GM21528 (cell line): ENCODE results near the gene AFAP1L1.
A peak's percentile ranks its signal among the peaks of the same experiment; 100 is the strongest.

Source experiments
- ATAC-seq: cut with Tn5 transposase; IDR thresholded peaks from one replicate; pipeline ENCODE4 v1.9.1; 2021; ENCODE audit warnings: mild to moderate bottlenecking, moderate library complexity; ENCODE audit not compliant: unreplicated experiment, low FRiP score

Gene AFAP1L1

DNA sequence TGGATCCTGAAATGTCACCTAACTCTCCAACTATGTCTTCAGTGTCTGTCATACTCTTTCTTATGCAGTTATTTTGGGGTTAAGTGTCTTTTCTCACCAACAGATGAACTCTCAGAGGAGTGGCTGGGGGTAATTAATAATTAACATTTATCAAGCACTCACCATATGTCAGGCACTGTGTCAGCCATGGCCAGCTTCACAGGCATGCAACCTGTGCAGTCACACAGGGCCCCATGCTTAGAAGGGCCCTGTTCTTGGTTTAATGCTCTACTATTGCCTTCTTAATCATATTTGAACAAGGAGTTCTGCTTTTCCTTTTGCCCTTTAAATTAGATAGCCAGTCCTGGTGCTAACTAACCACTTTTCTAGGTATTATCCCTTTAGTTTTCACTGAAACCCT, 70.2 kb downstream of the AFAP1L1 start:
- ATAC-seq, result no peak

DNA sequence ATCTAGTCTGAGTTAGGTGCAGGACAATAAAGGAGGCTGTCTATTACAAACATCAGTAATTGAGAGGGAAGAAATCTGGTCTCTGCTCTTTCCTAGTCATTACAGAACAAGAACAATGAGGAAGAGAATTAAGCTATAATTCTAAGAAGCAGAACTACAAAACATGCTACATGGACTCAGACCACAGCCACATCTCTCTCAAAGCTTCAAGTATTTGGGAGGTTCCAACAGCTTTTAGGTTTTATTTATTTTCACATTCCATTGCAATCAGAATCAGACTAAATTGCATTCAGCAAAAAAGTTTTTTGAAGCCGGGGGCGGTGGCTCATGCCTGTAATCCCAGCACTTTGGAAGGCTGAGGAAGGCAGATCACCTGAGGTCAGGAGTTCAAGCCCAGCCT, 72.5 kb downstream of the AFAP1L1 start:
- ATAC-seq, result no peak

DNA sequence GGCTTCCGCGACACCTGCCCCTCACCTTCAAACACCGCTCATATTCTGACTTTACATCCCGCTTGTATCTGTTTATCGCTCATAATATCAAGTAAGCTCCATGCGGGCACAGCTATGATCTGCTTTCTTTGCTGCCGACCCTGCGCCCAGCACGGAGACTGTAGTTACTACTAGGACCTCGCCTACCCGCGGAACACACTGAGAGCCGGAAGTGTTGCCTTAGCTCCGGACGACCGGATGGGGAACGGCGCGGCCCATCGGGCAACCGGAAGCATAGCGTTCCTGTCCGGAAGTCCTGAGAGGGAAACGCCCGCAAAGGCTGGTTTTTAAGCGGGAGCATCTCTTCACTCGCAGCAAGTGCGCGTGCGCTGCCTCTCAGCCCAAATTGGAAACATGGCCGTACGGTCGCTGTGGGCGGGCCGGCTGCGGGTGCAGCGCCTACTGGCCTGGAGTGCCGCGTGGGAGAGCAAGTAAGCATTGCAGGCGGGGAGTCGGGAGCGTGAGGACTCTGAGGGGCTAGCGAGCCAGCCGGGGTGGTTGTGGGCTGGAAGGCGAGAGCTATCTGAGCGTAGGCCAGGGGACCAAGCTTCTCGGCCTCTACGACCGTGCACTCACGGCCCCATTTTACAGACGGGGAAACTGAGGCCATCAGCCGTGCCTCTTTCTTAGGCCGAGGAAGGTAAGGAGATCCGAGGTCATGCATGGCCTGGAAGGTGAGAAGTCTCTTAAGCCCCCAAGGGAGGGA, 73.7 kb downstream of the AFAP1L1 start, which contains the start of gene GRPEL2:
Gene GRPEL2, plus strand, starts transcription at position 353 of the 745 bp plus-strand sequence. Its CDS starts 41 bp downstream, at position 394.
- peak; percentile 97 for ATAC-seq

DNA sequence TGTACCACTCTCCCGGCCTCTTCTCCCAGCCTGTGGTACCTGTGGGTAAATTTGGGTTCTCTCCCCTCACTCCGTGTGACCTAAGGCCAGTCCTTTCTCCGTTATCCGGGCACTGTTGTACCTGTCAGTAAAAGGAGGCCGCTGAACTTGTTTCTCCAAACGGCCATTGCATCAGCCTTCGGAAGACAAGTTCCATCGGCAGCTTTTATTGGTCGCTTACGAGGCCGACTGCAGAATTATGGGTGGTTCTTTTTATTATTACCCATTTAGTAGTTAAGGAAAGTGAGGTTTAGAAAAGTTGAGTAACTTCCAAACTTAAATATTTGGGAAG, 74.2 kb downstream of the AFAP1L1 start:
- no peak for ATAC-seq

DNA sequence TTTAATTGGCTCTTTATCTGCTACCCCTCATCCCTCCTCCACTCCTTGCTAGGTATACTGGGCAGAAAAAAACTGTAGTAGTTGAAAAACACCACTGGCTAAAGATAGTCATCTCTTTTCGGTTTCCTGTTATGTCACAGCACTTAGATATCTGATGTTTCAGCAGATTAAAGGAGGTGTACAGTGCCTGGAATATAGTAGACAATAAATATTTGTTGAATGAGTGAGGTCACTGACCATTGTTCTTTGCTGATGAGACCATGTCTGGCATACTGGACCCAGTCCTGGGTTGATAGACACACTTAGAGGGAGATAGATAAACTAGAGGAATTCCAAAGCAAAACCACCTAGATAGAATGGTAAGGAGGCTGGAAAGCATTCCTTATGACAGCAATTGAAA, 76.9 kb downstream of the AFAP1L1 start:
- ATAC-seq, result no peak

DNA sequence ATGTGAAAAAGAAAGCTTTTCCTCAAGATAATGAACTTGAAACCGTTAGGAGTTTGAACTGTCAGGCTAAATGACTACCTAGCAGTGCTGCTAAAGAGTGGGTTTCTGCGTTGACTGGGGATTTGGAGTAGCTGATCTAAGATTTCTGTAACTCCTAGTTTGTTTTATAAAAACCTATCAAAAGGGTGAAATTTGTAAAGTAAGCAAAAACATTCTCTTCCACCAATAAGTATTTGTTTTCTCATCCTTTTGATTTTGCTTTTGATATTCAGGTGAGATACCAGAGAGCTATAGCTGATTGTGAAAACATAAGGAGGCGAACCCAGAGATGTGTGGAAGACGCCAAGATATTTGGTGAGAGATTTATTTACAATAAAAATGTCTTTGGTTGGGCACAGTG, 77.7 kb downstream of the AFAP1L1 start:
- no peak for ATAC-seq

DNA sequence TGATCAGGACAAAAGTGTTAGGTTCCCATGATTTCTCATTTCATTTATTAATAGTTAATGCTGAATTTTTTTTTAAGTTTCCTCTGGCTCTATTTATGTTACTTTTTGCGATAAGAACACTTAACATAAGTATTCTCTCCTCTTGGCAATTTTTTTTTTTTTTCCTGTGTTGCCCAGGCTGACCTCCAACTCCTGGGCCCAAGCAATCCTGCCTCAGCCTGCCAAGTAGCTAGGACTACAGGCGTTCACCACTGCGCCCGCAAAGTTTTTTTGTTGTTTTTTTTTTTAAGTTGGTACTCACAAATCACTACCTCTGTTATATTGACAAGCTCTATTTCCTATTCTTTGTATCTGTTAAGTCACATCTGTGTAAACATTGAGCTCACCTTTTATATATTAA, 80.5 kb downstream of the AFAP1L1 start:
- no peak for ATAC-seq

DNA sequence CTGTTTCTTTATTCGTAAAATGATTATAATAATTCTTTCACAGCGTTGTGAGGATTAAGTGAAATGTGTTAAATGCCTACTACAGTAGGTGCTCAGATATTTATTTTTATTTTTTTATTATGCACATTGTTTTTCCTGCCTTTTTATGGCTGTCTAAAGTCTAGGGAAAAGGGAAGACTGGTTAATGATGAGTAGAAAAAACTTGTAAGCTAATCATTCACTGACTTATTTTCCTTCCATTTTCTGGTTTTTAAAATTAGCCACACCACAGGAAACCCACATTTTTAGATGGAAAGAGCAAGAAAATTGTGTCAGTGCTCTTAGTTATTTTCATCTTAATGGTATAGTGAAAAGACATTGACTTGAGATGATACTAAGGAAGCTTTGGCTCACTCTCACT, 82.3 kb downstream of the AFAP1L1 start:
- ATAC-seq, result no peak

DNA sequence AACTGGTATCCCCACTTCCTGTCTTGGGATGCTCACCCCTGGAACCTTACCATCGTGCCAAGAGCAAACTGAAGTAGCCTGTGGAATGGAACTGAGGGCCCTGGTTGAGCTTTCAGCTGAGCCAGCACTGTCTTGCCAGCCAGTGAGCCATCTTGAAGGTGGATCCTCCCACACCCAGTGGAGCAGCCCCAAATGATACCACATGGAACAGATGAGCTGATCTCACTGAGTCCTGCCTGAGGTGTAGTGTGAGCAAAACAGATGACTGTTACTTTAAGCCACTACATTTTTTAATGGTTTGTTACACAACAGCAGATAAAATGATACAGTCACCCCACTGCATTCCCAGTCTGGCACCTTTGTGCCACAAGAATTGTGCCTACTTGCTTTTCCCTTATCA, 84.0 kb downstream of the AFAP1L1 start:
- no peak for ATAC-seq

DNA sequence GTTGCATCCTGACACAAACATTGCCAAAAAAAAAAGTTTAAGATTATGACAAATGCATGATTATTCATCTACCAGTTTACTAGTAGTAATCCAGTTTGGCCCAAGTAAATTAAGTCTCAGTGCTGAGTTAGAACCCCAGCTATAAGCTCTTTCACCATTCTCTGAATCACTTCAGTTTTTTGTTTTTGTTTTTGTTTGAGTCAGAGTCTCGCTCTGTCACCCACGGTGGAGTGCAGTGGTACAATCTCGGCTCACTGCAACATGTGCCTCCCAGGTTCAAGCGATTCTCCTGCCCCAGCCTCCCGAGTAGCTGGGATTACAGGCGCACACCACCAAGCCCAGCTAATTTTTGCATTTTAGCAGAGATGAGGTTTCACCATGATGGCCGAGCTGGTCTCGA, 84.7 kb downstream of the AFAP1L1 start:
- ATAC-seq, result no peak

DNA sequence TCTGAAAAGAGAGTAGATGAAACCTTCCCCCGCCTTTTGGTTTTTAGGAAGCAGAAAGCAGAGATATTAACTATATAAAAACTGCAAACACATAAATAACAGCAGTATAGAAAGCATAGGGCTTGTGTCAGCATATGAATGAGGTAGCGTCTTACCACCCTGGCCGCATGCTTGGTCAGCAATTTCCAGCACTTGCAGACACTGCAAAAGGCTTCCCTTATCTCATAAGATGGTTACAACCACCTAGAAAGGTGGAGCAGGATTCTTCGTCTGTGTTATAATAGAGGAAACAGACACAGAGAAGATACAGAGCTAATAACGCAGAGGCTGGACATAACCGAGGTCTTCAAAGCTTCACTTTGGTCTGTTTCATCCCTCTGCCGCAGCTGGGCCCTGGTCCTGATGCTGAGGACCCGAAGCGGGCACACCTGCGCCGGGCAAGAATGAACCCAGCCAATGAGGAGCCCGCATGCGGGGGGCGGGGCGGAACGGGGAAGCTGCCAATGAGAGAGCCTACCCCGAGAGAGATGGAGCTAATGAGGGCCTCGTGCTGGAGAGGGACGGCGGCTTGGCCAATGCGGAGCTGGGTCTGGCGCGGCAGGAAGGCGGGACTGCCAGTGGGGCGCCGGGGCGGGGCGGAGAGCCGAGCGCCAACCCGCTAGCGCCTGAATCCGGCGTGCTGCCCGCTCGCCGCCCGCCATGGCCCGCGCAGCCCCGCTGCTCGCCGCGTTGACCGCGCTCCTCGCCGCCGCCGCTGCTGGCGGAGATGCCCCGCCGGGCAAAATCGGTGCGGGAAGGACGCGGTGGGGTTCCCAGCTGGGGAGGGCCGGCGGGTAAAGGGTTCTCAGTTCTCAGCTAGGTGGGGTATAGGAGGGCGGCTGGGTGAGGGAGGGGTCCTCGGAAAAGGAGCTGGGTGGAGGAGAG, 86.0 kb downstream of the AFAP1L1 start, which contains the start of gene PCYOX1L:
Gene PCYOX1L, plus strand, starts transcription at position 677 of the 924 bp plus-strand sequence. Its CDS starts 23 bp downstream, at position 700.
- ATAC-seq, result peak; percentile 99

DNA sequence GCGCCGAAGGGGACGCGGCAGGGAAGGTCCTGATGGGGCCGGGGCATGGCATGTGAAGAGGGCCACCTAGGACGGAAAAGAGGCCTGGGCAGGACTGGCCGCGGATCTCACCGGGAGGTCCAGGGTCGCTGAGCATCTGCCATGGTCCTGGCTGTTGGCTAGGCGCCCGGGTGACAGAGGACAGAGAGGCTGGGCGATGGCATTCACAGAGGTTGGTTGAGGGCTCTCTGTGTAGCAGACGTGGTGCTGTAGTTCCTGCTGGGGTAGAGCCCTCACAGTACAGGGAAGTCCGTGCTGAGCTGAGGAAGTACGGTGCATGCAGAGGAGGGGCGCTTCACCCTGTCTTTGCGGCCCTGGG, 86.6 kb downstream of the AFAP1L1 start:
- peak; percentile 29 for ATAC-seq

DNA sequence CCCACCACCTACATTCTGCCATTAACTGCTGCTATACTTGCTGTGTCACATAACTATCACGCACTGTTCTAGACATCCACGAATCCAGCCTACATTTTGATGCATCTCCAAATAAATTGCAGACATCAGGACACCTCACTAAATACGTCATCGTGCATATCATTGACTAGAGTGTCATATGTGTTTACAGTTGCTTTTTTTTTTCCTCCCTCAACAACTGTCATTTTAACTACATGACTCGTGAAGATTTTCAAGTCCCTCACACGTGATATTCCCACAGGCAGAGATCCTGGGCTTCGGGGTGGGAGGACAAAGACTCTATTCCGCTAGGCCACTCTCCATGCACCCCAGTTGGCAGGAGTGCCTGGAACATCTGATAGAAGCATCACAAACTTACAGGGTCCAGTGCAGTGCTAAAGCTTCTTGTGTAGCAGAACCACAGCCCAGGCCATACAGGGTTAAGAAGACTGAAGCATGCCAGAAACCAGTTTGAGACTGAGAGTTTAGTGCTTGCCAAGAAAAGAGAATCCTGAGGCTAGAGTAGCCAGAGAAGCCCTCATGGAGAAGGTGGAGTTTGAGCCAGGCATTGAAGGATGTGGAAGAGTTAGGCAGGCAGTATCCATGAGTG, 87.3 kb downstream of the AFAP1L1 start:
- no peak for ATAC-seq

DNA sequence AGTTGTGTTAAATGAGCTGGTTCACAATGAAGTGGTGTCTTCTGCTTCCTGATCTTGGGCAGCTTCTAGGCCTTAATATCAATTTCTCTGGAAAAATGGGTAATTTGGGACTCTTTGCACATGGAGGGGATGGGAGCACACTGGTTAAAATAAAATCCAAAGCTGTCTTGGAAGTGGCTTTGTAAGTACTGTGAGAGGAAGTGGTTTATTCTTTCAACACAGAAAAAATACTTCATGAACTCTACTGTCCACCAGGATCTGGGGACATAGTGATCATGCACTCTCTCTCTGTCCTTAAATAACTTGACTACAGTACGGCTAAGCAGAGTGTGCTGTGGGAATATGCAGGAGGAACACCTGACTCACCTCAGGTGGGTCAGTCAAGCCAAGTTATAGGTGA, 88.6 kb downstream of the AFAP1L1 start:
- no peak for ATAC-seq

DNA sequence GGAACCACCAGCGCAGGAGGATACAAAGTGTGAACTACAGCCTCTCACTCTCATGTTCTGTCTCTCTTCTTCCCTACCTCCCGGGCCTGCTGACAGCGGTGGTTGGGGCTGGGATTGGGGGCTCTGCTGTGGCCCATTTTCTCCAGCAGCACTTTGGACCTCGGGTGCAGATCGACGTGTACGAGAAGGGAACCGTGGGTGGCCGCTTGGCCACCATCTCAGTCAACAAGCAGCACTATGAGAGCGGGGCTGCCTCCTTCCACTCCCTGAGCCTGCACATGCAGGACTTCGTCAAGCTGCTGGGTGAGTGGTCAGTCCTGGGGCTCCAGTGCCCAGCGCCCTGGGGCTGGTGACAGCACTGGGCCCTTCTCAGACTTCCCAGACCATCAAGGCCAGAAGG, 90.9 kb downstream of the AFAP1L1 start:
- ATAC-seq, result no peak

DNA sequence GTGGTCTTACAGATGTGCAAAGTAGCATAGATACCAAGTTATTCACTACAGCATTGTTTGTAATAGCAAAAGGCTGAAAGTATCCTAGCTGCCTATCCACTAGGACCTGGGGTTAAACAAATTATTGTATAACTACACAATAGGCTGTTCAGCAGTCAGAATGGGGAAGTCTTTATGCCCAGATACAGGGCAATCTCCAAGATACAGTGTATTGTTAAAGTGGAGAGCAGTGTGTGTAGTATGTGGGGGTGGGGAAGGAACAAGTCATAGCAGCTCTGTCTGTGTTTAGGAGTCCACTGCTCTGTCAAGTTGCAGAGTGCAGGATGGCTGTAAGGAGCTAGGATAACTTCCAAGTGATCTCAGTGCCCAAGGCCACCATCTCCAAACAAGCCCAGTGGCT, 91.7 kb downstream of the AFAP1L1 start:
- no peak for ATAC-seq

DNA sequence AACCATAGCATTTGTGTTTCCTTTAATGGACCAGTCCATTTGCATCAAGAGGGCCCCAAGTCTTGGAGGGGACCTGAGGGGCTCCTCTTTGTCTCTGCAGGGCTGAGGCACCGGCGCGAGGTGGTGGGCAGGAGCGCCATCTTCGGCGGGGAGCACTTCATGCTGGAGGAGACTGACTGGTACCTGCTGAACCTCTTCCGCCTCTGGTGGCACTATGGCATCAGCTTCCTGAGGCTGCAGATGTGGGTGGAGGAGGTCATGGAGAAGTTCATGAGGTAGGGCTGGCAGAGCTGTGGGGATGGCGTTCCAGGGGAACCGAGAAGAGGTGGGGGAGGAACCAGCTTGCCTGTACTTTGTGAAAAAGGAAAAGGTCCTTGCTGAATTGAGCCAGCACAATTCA, 92.3 kb downstream of the AFAP1L1 start:
- ATAC-seq, result no peak

DNA sequence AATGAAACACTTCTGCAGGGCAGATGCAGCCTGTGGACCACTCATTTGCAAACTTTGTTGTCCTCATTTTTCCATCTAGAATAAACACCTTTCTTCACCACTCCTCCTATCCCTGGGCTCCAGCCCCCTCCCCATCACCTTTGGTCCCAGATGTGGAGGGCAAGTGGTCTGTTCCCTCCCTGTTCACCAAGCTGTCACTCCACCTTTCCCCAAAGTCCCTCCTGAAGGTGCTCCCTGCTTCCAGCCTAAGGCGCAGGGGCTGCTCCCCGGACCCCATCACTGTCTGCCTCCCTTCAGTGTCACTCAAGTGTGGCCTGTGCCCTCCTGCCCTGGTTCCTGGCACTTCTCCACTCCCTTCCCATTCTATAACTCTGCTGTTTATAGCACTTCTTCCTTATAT, 93.1 kb downstream of the AFAP1L1 start:
- no peak for ATAC-seq

DNA sequence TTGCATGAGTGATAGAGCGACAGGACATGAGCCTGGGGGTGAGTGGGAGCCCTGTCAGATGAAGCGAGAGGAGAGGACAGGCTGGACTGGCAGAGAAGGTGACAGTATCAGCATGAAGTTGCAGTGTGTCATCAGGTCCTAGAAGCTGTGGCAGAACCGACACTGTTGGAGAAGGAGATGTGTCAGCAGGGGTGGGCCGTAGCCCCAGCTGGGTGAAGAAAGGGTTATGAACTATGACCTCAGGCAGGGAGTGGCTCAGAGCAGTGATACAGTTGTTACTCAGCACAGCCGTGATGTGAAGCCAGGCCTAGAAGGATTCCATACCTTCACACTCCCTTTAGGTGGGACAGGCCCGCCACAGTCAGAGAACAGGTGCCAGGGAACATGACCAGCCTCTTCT, 93.8 kb downstream of the AFAP1L1 start:
- no peak for ATAC-seq

DNA sequence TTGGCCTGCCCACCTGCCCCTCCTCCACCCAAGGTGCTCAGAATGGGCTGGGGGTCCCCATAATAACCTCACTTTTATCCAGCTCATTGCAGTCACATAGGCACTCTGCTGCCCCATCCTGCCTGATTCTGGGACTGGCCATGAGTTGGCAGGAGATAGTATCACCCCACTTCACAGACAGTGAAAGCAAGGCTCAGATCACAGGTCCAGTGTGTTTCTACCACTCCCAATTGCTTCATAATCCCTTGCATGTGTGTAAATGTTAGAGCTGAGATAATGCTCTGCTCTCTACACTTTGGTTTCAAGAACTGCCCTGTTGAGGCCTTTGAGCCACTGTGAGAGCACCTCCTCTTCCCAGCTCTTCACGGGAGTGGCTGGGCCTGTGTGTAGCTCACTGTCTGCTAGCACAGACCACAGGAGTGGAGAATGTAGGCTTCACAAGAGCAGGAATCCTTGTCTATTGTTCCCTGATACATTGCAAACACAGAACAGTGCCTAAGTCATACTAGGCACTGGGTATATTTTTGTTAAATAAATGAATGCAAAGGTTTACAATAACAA, 94.6 kb downstream of the AFAP1L1 start:
- no peak for ATAC-seq
